GM21737 (cell line): ENCODE data around the gene FSTL5.

Source experiments
- ATAC-seq: cut with Tn5 transposase; IDR thresholded peaks from one replicate; pipeline ENCODE4 v1.9.1; 2021; ENCODE audit warnings: mild to moderate bottlenecking, moderate library complexity; ENCODE audit not compliant: unreplicated experiment

Gene FSTL5

GRCh38 chr4:161345741-161346140 lies 818.1 kb downstream of the FSTL5 start:
- ATAC-seq: no peak

- ATAC-seq: no peak
These were observed 820.2 kb downstream of the FSTL5 start for GRCh38 chr4:161343569-161343950.

GRCh38 chr4:161342881-161343568 lies 820.8 kb downstream of the FSTL5 start:
- ATAC-seq: no peak

- ATAC-seq: no peak
These were observed 827.2 kb downstream of the FSTL5 start for GRCh38 chr4:161336621-161337020.

- no peak for ATAC-seq
These were observed 827.7 kb downstream of the FSTL5 start for GRCh38 chr4:161336016-161336530.
